ENCODE data around the gene ZDHHC12.

- TF ChIP-seq CTCF (IDR thresholded peaks at IDR 0.05; ENCODE audit: low read depth, low read length) (no peak), EZH2phosphoT487 (IDR thresholded peaks at IDR 0.05; ENCODE audit: low read depth) (no peak)
These were observed 518 bp downstream of the ZDHHC12 start for GRCh38 chr9:128723352-128723865.
